LNCAP (cell line): Measurements from ENCODE around the gene SLC8B1.

ENCODE experiments used
- CTCF ChIP-seq: fragments of 450-650 bp; IDR thresholded peaks from 2 replicates; pipeline ENCODE4 v1.5.1; 2017; ENCODE audit warnings: mild to moderate bottlenecking

SLC8B1 gene

DNA sequence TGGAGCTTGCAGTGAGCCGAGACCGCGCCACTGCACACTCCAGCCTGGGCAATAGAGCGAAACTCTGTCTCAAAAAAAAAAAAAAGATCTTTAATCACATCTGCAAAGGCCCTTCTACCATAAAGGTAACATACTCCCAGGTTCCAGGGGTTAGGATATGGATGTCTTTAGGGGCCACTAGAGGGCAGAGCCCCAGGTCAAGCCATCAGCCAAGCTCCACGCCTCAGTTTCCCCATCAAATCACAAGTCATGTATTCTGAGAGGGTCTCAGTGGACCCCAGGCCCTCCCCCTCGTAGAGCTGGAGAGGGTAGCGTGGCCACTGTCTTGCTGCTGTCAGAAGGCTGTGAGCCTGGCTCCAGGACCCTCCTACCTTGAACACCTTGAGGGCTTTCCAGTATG, 18.8 kb downstream of the SLC8B1 start:
- no peak; the same call in 1 of the 2 replicates for TF ChIP-seq CTCF

GRCh38 chr12:113315358-113315757, 19.6 kb downstream of the SLC8B1 start:
- no peak for TF ChIP-seq CTCF

DNA sequence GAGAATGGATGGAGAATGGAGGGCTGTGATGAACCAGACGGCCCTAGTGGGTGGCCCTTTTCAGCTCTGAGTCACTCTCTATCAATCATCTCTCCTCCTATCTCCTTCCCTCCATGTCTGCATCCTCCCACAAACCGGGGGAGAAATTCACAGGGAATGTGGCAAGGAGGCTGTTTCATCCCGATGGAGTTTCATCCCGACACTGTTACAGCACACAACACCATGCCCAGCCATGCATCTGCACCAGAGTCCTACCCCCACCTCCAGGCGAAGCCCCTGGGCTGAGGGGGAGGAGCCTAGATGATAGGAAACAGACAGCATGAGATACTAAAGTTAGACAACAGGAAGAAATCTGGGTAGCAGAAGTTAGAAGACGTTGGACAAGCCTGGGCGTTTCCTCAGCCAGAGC, 20.8 kb downstream of the SLC8B1 start:
- no peak for TF ChIP-seq CTCF

GRCh38 chr12:113310489-113310888, 24.4 kb downstream of the SLC8B1 start:
- no peak; the same call in 1 of the 2 replicates for TF ChIP-seq CTCF

- TF ChIP-seq CTCF, result no peak
These were observed 28.5 kb downstream of the SLC8B1 start for GRCh38 chr12:113306382-113306781.

DNA sequence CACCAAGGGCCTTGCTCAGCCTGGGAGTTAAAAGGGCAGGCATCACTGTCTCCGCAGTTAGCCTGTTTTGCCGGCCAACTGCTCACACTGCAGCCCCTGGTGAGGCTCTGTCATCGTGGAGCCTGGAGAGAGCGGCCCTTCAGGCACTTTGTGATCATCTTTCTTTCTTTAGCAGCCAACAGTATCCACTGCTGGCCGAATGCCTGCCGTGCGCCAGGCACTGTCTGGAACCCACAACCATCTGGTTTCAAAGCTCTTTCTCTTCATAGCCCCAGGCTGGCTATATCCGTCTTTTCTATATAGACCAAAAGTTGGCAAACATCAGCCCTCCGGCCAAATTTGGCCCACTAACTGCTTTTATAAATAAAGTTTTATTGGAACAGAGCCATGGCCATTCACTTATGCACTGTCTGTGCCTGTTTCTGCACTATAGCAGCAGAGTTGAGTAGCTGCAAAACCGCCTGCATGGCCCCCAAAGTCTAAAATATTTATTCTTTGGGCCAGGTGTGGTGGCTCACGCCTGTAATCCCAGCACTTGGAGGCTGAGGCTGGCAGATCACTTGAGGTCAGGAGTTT, 29.5 kb downstream of the SLC8B1 start:
- no peak for TF ChIP-seq CTCF

GRCh38 chr12:113302886-113303640, 31.8 kb downstream of the SLC8B1 start:
- no peak for TF ChIP-seq CTCF
